Measurements from ENCODE around the gene APBA2.
"Not testable (repeated sequence)": the region's sequence is repeated elsewhere in the genome, so short reads cannot be mapped to it uniquely, and the experiment has no call there.

The APBA2 gene

DNA sequence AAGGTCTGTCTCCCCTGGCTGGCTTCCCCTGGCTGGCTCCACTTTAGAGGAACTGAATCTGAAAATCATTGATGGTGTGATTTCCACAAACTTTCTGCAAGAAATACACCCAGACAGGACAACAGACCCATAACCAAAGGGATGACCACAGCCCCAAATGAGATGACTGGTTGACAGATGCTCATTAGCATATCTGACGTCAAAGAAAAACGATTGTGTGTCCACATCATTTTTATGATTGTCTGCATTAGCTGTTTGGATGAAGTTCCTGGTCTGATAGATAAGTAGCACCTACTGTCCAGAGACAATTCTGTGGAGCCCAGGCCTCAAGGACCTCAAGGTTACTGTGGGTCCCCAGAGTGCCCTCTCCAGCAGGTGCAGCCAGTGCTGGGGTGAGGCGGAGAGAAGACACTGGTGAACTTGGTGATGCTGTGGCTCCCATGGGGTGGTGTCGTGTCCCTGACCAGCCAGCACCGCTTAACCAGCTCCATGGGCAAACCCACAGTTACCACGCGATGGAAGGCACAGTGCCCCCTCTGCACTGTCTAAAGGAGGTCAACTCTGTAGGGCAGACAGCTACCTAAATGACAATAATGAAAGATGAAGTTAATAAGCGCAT, 256.5 kb downstream of the APBA2 start:
- DNase-seq, result no peak

DNA sequence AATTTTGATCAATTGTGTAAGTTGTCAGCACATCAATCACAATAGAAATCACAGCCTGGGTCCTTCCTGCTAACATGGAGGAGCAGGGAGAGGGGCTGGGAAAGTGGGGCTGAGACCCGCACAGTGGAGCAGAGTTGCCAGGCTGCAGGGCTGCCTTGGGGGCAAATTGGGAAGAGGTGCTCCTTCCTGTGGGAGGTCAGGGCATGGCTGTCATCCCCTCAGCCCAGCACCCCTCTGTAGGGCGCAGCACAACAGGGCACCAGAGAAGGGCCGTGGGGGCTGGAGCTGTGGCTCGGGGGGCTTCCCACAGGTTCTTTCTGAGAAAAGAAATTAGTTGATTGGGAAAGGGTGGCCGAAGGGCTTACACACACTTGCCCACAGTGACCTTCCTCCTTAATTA, 257.5 kb downstream of the APBA2 start:
- DNase-seq, result no peak

DNA sequence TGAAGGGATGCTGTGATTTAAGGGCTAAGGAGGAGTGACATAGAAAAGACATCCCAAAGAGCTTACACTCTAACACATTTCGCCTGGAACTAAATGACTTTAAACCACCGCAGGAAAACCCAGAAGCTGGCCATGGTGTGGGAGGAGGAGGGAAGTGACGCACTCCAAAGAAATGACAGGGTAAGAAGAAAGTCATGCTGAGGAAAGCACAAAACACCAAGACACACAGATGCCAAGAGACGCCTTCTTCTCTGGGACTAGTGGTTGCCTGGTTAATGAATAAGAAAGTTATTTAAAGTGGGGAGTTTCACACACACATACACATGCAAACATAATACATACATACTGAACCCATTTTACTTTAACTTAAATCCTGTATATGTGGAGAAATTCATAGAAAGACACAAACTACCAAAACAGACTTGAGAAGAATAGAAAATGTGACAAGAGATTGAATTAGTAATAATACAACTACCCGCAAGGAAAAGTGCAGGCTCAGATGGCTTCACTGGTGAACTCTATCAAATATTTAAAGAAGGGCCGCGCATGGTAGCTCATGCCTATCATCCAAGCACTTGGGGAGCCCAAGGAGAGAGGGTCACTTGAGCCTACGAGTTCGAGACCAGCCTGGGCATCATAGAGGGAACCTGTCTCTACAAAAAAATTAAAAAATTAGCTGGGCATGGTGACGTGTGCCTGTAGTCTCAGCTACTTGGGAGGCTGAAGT, 258.3 kb downstream of the APBA2 start:
- no peak for DNase-seq

DNA sequence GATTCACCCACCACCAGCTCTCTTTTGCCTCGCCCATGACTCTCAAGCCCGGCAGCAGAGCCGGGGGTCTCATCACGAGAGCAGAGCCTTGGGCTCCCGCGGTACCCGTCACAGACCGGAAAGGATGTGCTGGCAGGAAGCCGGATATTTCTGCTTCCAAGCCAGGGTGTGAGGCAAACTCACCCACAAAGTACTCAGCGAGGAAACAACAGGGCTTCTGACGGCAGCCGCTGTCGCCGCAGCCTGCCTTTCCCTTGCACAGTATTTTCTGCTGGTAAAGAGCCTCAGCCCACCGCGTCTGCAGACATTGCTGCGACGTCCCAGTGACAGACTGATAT, 263.9 kb downstream of the APBA2 start:
- no peak for DNase-seq

DNA sequence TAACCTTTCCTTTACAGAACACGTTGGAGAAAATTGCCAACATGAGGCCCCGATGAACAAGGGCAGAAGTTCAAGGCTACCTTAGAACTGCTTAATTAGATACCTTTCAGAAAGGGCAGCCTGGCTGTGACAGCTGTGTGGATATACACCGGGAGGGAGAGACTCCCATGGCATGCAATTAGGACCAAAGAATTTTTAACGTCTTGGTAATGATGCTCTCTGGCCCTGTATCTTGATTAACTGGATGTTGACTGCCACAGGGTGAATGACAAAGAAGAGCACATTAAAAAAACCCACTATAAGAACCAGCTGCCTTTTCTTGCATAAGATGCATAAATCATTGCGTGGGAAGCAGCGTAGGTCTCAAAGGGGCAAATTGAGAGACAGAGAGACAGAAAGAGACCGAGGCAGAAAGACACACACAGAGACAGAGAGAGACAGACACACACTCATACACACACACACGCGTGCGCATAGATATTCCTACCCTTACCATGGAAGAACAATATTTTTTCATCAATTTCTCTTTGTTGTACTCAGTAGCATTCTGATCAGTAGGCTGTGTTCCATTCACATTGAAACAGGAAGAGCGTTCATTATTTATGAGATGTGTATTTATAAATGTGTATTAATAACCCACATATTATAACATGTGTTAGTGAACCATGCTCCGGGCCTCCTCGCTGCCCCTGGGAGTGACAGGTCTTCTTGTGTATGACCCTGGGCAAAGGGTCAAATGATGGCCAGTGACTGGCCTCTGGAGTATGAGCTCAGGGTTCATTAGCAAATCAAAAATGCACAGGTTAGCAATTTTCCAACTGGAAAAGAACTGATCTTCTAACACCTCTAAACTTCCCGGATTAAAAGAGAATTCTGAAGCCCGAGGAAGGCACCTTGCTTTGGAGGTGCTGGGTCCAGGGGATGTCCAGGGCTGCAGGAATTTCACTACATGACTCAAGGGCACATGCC, 265.0 kb downstream of the APBA2 start:
- no peak for DNase-seq

DNA sequence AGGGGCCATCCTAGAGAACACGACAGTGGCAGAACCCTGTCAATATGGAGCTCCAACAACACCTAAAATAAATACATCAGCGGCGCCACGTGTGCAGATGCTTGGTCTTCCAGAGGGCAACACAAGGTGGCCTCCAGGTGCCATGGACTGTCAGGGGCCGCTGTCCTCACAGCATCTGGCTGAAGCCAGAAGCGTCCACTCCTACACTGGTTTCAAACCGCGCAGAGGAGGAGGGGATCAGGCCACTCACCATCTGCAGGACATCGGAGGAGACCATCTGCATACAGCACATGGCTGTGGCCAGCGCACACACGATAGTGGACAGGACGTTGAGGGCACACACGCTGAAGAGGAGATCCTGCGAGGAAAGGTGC, 265.7 kb downstream of the APBA2 start:
- no peak for DNase-seq

DNA sequence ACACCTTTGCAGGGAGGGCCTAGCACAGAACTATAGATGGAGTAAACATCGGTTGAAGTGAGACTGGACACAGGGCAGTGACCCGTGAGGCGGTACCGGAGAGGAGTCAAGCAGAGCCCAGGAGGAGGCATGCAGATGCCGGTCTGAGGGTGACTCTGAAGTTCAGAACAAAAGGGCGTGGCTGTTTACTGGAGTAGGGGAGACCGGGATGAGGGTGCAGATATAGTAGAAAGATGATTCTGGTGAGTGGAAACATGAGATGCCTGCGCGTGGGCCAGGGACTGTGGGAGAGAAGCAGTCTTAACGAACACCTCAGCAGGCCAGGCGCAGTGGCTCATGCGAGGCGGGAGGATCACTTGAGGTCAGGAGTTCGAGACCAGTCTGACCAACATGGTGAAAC, 270.7 kb downstream of the APBA2 start:
- DNase-seq, result no peak

DNA sequence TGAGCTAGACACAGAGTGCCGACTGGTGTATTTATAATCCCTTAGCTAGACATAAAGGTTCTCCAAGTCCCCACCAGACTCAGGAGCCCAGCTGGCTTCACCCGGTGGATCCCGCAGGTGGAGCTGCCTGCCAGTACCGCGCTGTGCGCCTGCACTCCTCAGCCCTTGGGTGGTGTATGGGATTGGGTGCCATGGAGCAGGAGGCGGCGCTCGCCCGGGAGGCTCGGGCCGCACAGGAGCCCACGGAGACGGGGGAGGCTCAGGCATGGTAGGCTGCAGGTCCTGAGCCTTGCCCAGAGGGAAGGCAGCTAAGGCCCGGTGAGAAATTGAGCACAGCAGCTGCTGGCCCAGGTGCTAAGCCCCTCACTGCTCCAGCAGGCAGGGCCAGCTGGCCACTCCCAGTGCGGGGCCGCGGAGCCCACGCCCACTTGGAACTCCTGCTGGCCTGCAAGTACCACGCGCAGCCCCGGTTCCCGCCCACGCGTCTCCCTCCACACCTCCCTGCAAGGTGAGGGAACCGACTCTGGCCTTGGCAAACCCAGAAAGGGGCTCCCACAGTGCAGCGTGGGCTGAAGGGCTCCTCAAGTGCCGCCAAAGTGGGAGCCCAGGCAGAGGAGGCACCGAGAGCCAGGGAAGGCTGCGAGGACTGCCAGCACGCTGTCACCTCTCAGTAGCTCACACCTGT, 274.1 kb downstream of the APBA2 start:
- no peak for DNase-seq

DNA sequence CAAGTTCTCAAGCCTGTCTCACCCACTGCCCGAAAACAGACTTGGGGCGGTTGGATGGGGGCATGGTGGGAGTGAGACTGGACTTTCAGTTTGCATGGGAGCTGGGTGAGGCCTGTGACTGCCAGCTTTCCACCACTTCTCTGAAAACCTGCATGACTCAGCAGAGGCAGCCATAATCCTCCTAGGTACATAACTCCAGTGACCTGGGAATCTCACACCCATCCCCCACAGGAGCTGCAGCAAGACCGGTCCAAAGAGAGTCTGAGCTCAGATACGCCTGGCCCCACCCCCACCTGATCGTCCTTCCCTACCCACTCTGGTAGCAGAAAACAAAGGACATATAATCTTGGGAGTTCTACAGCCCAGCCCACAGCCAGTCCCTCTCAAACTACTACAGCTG, 276.6 kb downstream of the APBA2 start:
- no peak for DNase-seq

DNA sequence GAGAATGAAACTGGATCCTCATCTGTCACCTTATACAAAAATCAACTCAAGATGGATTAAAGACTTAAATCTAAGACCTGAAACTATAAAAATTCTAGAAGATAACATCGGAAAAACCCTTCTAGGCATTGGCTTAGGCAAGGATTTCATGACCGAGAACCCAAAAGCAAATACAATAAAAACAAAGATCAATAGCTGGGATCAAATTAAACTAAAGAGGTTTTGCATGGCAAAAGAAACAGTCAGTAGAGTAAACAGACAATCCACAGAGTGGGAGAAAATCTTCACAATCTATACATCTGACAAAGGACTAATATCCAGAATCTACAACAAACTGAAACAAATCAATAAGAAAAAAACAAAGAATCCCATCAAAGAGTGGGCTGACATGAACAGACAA, 281.3 kb downstream of the APBA2 start:
- DNase-seq, result not testable (repeated sequence)
